T-helper 9 cell (primary cell): Measurements from ENCODE around the gene ITGB6.

ENCODE experiments used
- DNase-seq: peaks from one replicate; pipeline ENCODE4 v3.0.0-alpha.2; 2020

The ITGB6 gene

GRCh38 chr2:160085662-160086061 lies 114.4 kb downstream of the ITGB6 start:
- no peak for DNase-seq

GRCh38 chr2:160077912-160078810 lies 121.9 kb downstream of the ITGB6 start:
- DNase-seq: no peak

- DNase-seq: no peak
These were observed 123.2 kb downstream of the ITGB6 start for GRCh38 chr2:160076914-160077313.

GRCh38 chr2:160076241-160076640 lies 123.8 kb downstream of the ITGB6 start:
- DNase-seq: no peak

- no peak for DNase-seq
These were observed 124.9 kb downstream of the ITGB6 start for GRCh38 chr2:160075171-160075570.

GRCh38 chr2:160073284-160073888 lies 126.7 kb downstream of the ITGB6 start:
- no peak for DNase-seq

- no peak for DNase-seq
These were observed 131.2 kb downstream of the ITGB6 start for GRCh38 chr2:160068906-160069305.

GRCh38 chr2:160064916-160065315 lies 135.2 kb downstream of the ITGB6 start:
- DNase-seq: no peak

- no peak for DNase-seq
These were observed 136.0 kb downstream of the ITGB6 start for GRCh38 chr2:160063879-160064612.

- no peak for DNase-seq
These were observed 136.8 kb downstream of the ITGB6 start for GRCh38 chr2:160063271-160063670.

- no peak for DNase-seq
These were observed 137.6 kb downstream of the ITGB6 start, which contains the start of gene PLA2R1 for GRCh38 chr2:160062292-160063005. PLA2R1 (minus strand) TSS chr2:160062615; CDS start chr2:160062403, 212 bp downstream.

- DNase-seq: no peak
These were observed 138.2 kb downstream of the ITGB6 start for GRCh38 chr2:160061944-160062291.

- DNase-seq: no peak
These were observed 138.5 kb downstream of the ITGB6 start for GRCh38 chr2:160061533-160061932.

- no peak for DNase-seq
These were observed 139.8 kb downstream of the ITGB6 start for GRCh38 chr2:160060297-160060696.

- DNase-seq: no peak
These were observed 142.7 kb downstream of the ITGB6 start for GRCh38 chr2:160057356-160057755.

GRCh38 chr2:160055726-160056108 lies 144.4 kb downstream of the ITGB6 start:
- no peak for DNase-seq

GRCh38 chr2:160054984-160055725 lies 144.9 kb downstream of the ITGB6 start:
- DNase-seq: no peak

- DNase-seq: no peak
These were observed 146.1 kb downstream of the ITGB6 start for GRCh38 chr2:160053946-160054345.

- no peak for DNase-seq
These were observed 147.5 kb downstream of the ITGB6 start for GRCh38 chr2:160052531-160052930.

GRCh38 chr2:160051371-160051800 lies 148.7 kb downstream of the ITGB6 start:
- DNase-seq: no peak

- DNase-seq: no peak
These were observed 149.9 kb downstream of the ITGB6 start for GRCh38 chr2:160050147-160050546.
